ENCODE data around the gene GALNT2.

DNA sequence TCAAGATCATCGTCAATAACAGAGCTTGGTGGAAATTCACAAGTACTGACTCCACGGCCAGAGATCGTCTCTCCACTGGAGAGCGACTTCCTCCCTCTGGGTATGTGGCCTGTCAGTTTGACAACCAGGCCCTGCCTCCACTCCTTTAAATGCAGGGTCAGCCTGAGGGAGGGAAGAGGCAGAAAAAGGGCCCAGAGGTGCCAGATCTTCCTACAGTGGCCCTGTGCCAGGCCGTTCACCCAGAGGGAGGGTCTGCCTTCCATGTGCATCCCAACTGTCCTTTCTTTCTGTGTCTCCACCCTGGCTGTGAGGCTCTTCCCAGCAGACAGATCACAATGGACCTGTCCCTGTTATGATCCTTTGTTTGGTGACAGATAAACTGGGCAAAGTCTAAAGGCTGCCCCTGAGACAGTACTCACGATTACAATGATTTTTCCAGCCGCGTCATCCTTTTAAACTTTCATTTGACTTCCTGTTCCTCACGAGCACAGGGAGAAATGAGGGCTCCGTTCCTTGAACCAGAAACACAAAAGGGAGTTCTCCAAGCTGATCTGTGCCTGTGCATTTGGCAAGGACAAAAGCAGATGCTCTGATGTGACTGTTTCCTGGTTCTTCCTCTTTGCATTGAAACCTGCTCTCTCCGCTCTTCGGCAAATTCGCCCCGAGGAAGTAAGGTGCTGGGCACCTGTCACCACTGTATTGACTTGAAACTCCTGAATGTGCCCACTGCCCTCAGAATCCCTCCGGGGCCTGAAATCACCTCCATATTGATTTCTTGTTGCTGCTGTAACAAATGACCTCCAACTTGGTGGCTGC lies 232.4 kb downstream of the GALNT2 start:
- TF ChIP-seq, protein P1, sequence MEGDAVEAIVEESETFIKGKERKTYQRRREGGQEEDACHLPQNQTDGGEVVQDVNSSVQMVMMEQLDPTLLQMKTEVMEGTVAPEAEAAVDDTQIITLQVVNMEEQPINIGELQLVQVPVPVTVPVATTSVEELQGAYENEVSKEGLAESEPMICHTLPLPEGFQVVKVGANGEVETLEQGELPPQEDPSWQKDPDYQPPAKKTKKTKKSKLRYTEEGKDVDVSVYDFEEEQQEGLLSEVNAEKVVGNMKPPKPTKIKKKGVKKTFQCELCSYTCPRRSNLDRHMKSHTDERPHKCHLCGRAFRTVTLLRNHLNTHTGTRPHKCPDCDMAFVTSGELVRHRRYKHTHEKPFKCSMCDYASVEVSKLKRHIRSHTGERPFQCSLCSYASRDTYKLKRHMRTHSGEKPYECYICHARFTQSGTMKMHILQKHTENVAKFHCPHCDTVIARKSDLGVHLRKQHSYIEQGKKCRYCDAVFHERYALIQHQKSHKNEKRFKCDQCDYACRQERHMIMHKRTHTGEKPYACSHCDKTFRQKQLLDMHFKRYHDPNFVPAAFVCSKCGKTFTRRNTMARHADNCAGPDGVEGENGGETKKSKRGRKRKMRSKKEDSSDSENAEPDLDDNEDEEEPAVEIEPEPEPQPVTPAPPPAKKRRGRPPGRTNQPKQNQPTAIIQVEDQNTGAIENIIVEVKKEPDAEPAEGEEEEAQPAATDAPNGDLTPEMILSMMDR (IDR thresholded peaks at IDR 0.05), result no peak
- TF ChIP-seq POLR2A (IDR thresholded peaks at IDR 0.05), result no peak

Measured in tibial nerve (tissue), 3 donors.